HG03025 (cell line): ENCODE data around the gene CFAP298.
"Not testable (repeated sequence)": the region's sequence is repeated elsewhere in the genome, so short reads cannot be mapped to it uniquely, and the experiment has no call there.

Experiments used
- ATAC-seq: cut with Tn5 transposase; IDR thresholded peaks from one replicate; pipeline ENCODE4 v1.9.1; 2021; ENCODE audit warnings: mild to moderate bottlenecking, moderate library complexity; ENCODE audit not compliant: unreplicated experiment, low FRiP score

The CFAP298 gene

DNA sequence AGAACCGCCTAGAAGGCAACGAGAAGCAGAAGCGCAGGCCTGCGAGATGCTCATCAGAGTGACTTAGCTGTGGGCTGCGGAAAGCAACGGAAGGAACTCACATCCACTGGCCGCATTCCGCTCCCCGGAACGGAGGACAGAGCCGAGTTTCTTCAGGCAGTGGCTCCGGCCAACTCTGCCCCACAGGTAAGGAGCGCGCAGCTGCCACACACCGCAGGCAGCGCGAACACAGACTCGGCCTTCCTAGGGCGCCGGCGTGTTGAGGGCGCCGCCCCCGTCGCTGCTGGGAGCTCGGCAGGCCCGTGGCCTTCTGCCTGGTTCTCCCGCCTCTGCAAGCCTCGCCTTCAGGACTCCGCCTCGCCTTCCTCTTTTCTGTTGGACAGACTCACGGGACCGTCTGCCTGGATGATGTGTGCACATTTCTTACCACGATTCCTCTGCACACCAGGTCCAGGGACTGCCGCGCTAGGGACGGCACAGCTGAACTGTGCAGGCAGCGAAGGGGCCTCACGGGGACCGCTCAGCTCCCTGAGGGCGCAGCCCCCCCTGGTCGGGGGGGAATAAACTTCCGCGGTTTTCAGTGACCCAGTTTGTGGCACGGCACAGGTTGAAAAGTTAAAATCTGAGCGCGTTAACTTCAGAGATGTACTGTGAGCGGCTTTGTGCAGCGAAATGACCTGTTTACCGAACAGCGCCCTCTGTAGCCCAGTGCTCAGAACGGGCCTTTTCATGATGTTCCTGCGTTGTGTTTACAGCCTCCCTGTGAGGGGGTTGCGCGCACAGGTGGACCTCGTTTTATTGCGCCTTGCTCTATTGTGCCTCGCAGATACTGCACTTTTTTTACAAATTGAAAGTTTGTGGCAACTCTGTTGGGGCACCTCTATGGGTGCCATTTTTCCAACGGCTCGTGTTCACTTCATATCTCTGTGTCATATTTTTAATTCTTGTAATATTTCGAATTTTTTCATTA, 42.6 kb downstream of the CFAP298 start:
- ATAC-seq, result peak; percentile 79

DNA sequence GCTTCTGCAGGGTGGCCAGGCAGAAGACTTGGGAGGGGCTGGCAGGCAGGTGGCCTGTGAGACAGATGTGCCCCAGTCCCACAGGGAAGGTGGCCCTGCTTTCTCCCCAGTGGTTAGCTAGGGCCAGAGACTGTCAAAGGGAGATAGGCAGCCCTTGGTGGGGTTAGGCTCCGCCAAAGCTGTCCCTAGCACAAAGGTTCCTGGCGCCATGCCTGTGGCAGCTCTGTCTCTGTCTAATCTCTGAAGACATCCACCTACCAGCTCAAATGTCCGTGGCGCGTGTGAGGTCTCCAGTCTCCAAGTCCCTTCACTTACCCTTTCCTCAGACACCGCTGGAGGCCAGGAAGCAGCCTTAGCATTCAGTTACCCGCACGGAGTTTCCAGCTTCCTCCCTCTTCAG, 44.6 kb downstream of the CFAP298 start:
- ATAC-seq, result no peak

DNA sequence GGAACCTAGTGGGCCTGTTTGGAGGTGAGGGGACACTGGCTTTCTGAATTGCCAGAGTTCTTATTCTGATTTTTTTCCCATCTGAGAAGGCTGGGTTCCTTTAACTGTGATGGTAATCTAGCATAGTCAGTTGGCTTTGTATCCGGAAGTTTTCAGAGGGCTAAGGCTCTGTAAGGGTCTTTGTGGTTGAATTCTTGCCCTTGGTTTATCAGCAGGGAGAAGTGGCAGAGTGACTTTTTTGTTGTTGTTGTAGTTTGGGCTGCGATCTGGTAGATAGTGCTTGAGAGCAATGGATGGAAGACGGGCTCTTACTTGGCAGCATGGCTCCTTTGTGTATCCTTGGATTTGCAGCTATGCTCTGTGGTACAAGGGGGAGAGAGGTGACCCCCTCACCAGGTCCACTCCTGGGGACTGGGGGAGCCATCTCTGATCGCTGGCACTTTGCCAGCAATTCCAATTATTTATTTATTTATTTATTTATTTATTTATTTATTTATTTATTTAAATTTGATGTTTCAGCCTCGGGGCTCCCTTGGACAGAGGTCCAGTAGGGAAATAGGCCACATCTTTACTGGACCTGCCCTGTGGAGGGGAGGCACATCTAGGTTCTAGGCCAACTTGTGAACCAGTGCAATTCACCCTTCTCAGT, 45.3 kb downstream of the CFAP298 start:
- ATAC-seq, result no peak

GRCh38 chr21:32565856-32566465, 46.2 kb downstream of the CFAP298 start:
- ATAC-seq, result no peak

- ATAC-seq, result no peak
Observed at GRCh38 chr21:32562915-32563314, 49.3 kb downstream of the CFAP298 start.

- ATAC-seq, result no peak
Observed at GRCh38 chr21:32562426-32562825, 49.8 kb downstream of the CFAP298 start.

DNA sequence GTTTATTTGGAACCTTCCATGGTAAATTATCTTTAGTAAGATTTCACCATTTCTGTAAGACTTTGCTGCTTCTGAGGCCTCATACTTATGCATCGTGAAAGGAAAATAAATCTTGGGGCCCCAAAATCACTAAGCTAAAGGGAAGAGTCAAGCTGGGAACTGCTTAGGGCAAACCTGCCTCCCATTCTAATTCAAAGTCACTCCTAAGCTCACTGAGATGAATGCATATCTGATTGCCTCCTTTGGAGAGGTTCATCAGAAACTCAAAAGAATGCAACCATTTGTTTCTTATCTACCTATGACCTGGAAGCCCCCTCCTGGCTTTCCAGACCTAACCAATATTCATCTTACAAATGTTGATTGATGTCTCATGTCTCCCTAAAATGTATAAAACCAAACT, 50.7 kb downstream of the CFAP298 start:
- not testable (repeated sequence) for ATAC-seq

DNA sequence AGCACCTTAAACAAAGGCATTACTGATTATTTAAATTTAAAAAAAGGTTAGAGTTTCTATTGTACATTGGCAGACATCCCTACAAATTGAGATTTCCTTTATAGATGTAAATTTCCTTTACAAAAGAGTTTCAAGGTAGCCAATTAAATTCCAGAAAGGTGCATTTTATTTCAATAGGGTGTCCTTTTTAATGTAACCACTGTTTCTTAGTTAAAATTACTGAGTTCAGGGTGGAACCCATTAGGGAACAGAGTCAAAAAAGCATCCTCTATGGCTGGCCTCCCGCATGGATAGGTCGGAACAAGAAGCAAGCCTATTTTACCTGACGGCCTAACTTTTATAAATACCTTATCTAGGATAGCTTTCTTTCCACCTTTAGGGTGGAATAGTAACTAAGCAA, 51.3 kb downstream of the CFAP298 start:
- ATAC-seq, result no peak

- no peak for ATAC-seq
Observed at GRCh38 chr21:32559006-32559610, 53.1 kb downstream of the CFAP298 start.

DNA sequence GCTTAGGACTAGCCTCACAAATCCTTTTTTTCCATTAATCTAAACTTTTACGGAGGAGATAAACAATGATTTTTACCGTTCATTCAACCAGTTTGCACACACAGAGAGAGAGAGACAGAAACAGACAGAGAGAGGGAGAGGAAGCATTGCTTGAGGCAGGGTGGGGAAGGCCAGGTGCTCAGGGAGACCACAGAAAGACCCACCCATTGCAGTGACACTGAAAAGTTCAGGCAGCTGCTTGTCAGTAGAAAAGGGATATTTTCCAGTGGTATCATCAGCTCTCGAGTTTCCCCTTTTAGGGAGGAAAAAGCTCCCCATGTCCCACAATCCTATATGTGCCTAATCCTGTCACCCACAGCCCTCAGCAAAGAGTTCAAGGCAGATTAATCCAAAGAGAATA, 54.1 kb downstream of the CFAP298 start:
- no peak for ATAC-seq

DNA sequence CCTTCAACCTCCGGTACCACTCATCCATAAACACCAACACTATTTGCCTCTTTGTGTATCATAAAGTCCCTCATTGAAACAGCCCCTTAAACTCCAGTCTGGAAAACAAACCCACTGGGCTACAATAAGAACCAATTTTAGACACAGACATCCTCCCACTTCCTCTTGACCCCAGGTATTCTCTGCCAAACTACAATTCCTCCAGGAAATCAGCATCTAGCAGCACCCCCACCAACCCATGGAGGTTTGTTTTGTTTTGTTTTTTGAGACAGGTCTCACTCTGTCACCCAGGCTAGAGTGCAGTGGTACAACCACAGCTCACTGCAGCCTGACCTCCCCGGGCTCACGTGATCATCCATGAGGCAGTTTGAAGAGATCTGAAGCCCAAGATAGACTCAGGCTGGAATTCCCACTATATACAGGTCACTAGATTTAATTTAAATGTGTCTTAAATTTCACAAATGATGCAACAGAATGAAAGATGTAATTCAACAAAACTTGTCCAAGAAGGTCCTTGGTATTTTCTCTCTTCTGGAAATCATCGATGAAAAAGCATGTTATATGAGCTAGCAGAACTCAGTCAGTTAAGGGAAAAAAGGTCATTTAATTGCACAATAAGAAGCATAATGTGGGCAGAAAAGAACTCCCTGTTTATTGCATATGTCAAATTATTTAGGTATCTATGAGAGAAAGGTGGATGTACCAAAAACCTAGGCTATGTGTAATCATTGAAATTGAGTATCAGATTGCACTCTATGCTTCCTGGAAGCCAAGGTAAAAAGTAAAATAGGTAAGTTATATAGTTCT, 57.1 kb downstream of the CFAP298 start:
- no peak for ATAC-seq

DNA sequence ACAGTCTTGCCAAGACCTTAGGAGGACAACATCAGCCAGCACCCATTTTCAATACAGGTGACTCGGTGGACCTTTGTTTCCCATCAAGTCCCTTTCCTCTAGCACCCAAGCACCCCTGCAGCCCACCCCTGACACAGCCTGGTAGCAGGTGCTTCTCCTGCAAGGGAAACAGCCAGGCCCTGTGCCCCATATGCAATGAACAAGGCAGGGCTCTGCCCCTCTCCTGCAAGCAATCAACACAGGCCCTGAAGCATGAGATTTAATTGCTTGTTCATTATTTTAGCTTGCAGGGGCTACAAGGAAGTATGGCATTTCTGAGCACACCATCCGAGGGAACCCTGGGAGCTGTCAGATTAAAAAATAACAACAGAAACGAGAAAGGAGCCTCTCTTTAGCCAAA, 62.3 kb downstream of the CFAP298 start:
- ATAC-seq, result no peak

- no peak for ATAC-seq
Observed at GRCh38 chr21:32549440-32549839, 62.7 kb downstream of the CFAP298 start.
